NCI-H69 (cell line): ENCODE results near the gene METTL5.
A peak's percentile ranks its signal among the peaks of the same experiment; 100 is the strongest.
"Not testable (repeated sequence)": the region's sequence is repeated elsewhere in the genome, so short reads cannot be mapped to it uniquely, and the experiment has no call there.

Source experiments
- DNase-seq: peaks from one replicate; lab custom pipeline; 2025; lab: John Stamatoyannopoulos, UW

Gene METTL5

DNA sequence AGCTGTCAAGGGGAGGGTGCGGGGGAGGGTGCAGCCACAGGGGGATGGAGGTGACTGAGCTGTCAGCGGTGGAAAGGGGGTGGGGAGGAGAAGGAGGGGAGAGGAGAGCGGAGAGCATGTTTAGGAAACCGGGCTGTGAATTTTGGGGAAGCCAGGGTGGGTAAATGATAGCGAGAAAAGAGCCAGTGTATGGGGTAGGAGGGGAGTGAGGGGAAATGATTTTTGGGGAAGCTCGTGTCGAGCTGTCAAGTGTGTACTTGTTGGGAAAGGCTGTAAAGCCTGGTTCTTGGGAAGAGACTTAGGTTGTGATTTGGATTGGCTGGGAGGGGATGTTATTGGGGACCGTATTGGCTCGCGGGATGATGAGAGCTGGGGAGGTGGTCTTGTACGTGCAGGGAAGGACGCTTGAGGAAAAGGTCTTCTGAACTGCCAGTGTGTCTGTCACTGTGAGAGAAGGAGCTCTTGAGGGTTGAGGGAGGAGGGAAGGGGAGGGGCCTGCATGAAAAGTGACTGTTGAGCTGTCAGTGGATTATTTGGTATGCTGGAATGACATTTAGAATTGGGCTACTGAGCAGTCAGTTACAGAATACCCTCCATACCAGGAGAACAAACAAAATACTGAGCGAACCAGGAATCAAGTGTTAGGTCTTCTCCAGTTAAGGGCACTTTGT lies 3.6 kb upstream of the METTL5 start:
- DNase-seq = peak; percentile 45

DNA sequence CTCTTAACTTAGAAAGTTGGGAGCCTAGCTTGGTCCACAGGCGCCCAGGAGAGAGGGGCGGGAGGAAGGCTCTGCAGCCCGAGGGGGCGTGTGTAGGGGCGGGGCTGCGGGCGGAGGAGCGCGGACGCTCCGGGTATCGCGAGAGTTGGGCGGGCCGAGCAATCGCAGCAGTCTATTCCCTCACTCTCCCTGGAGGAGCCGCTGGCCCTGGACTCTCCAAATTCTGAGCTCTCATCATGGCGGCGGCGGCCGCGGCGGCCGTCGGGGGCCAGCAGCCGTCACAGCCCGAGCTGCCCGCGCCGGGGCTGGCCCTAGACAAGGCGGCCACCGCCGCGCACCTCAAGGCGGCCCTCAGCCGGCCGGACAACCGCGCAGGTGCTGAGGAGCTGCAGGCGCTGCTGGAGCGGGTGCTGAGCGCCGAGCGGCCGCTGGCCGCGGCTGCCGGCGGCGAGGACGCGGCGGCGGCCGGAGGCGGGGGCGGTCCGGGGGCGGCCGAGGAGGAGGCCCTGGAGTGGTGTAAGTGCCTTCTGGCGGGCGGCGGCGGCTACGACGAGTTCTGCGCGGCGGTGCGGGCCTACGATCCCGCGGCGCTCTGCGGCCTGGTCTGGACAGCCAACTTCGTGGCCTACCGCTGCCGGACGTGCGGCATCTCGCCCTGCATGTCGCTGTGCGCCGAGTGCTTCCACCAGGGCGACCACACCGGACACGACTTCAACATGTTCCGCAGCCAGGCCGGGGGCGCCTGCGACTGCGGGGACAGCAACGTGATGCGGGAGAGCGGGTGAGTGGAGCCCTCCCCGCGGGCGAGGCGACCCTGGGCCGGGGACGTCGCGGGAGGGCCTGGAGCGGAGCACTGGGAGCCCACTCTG lies 2.8 kb upstream of the METTL5 start, which contains the start of gene UBR3:
Gene UBR3, plus strand, starts transcription at position 183 of the 869 bp plus-strand sequence. Its CDS starts 54 bp downstream, at position 237.
- peak; percentile 90 for DNase-seq

DNA sequence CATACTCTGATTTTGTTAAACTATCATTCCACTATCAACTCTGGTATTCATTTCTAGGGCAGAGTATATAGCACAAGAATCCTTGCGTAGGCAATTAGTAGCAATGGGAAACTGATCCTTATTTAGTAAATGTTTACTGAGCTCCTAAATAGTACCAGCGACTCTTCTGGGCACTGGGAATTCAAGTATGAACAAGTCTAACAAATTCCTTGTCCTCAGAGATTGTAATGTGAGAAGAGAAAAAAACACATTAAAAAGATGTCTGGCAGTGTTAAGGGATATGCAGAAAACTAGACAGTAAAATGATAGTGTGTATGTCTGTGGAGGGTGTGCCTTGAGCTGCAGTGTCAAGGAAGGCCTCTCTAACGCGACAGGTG lies 721 bp downstream of the METTL5 start:
- DNase-seq = no peak

DNA sequence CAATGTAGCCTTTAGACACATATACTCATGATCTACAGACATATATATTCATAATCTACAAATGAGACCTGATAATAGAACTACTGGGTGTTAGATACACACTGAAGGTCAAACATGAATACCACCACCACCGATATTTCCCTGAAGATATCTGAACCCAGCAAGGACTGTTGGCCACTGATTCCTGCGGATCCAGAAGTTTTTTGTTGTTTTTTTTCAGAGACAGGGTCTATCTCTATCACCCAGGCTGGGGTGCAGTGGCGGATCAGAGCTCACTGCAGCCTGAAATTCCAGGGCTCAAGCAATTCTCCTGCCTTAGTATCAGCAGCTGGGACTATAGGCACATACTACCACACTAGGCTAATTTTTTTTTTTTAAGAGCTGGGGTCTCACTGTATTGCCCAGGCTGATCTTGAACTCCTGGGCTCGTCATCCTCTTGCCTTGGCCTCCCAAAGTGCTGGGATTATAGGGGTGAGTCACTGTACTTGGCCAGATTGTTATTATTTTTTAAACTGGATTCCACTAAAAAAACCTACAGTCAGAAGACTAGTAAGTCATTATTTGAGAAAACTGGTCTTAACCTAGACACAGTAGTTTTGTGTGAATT lies 1.8 kb downstream of the METTL5 start:
- DNase-seq = no peak

DNA sequence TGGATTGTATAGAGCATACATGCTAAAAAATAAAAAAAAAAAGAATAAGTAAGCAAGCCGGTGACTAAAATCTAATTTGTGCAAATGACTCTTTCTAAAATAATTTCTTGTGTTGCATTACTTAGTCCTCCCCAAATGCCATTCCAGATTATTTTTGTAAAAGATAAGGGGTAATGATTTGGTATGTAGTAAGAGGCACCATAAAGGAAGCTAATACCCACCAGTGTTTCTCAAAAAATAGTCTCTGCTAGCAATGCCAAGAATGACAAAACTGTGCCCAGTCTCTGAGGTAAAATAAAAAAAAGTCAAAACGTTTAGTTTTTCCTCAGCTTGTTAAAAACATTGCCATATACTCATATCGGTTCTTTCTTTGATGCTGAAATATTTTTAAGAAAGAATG lies 2.7 kb downstream of the METTL5 start:
- no peak for DNase-seq

DNA sequence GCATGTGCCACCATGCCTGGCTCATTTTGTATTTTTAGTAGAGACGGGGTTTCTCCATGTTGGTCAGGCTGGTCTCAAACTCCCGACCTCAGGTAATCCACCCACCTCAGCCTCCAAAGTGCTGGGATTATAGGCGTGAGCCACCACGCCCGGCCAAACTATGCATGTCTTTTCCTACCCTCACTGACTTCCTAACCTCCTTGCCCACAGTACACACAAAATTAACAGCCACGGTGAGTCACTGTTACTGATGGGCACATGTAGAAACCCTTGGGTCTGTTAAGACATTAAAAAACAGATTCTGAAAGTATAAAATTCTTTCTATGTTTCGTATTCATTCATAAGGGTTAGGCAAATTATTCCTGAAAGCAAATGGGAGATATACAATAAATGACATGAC lies 4.6 kb downstream of the METTL5 start:
- DNase-seq = not testable (repeated sequence)

DNA sequence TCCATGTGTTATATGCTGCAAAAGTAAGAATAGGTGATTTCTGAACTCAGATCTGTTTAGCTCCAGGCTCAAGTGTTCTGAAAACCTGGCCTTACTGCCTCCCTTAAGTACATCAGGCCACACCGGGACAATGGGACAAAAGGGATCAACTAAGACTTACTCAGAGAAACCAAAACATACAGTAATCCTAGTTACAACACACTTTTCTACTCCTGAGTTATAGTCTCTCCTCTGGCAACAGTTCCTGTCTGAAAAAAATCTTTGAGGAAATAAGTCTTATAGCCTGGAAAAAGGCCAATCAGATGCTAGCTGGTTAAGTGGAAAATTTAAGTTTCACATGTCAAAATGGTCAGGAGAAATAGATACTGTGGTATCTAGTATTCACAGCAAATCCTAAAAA lies 5.6 kb downstream of the METTL5 start:
- peak; percentile 63 for DNase-seq

DNA sequence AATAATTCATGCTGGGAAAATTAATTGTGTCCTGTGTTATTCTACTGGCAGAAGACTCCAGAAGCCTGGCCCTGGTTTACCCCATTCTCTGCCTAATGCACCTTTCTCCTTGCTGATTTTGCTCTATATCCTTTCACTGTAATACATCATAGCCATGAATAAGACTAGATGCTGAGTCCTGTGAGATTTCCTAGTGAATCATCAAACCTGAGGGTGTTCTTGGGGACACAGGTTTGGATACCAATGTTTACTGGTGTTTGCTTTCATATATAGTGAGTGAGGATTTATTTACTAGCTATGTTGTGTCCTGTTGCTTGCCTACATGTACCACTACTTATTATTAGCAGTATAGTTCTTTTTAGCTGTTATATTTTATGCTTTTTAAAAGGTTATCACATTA lies 6.5 kb downstream of the METTL5 start:
- peak; percentile 20 for DNase-seq

DNA sequence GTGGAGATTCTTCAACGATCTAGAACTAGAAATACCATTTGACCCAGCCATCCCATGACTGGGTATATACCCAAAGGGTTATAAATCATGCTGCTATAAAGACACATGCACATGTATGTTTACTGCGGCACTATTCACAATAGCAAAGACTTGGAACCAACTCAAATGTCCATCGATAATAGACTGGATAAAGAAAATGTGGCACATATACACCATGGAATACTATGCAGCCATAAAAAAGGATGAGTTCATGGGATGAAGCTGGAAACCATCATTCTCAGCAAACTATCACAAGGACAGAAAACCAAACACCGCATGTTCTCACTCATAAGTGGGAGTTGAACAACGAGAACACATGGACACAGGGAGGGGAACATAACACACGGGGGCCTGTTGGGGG lies 7.3 kb downstream of the METTL5 start:
- DNase-seq = not testable (repeated sequence)

DNA sequence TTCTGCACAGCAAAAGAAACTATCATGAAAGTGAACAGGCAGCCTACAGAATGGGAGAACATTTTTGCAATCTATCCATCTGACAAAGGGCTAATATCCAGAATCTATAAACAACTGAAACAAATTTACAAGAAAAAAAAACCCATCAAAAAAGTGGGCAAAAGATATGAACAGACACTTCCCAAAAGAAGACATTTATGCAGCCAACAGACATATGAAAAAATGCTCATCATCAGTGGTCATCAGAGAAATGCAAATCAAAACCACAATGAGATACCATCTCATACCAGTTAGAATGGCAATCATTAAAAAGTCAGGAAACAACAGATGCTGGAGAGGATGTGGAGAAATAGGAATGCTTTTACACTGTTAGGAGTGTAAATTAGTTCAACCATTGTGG lies 7.7 kb downstream of the METTL5 start:
- DNase-seq = not testable (repeated sequence)

DNA sequence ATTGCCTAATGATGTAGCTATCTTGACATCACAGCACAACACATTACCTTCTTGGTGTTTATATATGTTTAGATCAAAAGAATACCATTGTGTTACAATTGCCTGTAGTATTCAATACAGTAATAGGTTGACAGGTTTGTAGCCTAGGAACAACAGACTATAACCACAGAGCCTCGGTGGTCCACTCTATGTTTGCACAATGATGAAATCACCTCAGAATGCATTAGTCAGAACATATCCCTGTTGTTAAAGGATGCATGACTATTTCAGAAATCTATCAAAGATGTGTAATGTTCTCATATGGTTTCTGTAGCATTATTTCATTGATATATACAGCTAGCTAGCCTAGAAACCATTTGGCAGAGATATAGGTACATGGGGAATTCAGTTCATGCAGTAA lies 8.9 kb downstream of the METTL5 start:
- no peak for DNase-seq

DNA sequence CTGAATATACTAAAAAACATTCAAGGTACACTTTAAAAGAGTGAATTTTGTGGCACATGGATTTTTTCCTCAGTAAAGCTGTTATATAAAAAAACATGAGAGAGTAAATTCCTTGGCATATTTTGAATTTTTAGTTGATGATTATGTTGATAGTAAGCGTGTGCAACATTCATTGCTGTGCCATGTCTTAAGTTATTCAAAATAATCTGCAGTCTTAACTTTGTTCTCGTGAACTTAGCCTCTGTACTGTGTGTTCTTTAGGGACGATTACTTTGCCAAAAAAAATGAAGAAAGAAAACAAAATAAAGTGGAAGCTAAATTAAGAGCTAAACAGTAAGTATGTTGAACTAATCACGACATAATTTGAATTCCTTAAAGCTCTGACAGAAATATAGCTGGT lies 16.5 kb downstream of the METTL5 start:
- DNase-seq = no peak

DNA sequence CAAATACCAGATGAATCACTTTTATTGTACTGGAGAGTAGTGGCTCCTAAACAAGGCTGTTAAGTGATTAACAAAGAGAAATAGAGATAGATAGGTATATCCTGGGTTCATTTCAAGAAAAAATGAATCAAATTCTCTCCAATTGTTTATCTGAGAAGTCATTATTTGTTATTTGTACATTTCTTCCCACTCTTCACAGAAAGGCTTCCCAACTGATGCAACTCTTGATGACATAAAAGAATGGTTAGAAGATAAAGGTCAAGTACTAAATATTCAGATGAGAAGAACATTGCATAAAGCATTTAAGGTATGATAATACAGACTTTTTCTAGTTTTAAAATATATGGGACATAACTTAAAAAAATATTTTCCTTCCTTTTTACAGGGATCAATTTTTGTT lies 18.1 kb downstream of the METTL5 start:
- no peak for DNase-seq

DNA sequence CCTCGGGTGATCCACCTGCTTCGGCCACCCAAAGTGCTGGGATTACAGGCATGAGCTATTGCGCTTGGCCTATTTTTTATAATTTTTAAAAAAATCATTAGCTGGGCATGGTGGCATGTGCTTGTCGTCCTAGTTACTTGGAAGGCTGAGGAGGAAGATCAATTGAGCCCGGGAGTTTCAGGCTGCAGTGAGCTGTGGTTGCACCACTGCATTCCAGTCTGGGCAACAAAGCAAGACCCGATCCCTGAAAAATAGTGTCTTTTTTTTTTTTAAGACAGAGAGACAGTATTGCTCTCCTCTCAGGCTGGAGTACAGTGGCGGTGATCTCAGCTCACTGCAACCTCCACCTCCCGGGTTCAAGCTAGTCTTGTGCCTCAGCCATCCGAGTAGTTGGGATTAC lies 21.2 kb downstream of the METTL5 start:
- no peak for DNase-seq

DNA sequence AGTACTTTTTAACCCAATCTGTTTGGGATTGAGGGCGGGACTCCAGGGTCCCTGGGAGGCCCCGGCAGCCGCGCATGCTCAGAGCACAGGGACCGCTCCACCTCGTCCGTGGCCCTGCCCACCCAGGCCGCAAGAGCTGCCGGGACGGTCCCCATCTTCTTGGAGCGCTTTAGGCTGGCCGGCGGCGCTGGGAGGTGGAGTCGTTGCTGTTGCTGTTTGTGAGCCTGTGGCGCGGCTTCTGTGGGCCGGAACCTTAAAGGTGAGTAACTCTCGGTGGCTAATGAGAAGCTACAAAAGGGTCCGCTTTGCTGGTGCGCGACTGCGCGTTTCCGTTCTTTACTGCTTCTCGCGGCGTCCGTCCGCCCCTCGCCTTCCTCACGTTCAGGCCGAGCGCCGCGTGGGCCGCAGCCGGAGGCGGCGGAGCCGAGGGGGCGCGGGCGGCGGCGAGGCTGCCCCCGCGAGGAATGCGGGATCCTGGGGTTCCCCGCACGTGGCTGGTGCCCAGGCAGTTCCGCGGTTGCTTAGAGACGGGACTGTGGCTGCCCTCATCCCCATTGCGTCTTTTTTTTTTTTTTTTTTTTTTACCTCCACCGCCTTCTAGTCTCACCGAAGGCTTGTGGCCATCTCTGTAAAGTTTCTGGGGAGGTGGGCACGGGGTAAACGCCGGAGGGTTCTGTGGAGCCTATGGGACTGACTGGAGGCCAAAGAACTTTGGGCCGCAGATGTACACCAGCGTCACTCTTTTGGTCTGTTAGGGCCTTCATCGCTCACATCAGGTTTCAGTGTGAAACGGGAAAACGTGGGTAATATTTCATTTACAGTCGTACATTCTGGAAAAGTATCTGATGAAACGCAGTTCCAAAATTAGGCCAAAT lies 25.8 kb downstream of the METTL5 start, which contains the start of gene SSB:
Gene SSB, plus strand, starts transcription at position 154 of the 875 bp plus-strand sequence. CDS start 2,090 bp downstream, outside the sequence.
- DNase-seq = peak; percentile 92

DNA sequence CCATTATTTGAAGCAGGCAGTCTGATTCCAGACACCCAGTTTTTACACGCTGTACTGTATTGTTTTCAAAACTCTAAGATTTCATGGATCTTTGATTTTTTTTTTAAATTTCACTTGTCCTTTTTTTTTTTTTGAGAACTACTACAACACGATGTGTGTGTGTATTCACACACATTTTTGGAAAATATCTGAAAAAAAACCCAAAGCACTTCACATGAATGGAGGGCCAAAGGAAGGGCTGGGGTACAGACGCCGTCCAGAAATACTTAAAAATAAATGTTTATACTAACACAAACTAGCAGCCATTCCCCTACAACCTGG lies 26.3 kb downstream of the METTL5 start:
- DNase-seq = no peak

DNA sequence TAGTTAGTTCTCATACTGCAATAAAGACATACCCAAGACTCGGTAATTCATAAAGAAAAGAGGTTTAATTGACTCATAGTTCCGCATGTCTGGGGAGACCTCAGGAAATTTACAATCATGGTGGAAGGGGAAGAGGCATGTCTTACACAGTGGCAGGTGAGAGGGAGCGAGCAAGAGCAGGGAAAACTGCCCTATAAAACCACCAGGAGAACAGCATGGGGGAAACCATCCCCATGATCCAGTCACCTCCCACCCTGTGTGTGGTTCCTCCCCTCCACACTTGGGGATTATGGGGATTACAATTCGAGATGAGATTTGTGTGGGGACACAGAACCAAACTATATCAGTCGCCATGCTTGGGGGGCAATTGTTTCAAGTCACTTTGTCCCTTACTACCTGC lies 27.1 kb downstream of the METTL5 start:
- no peak for DNase-seq

DNA sequence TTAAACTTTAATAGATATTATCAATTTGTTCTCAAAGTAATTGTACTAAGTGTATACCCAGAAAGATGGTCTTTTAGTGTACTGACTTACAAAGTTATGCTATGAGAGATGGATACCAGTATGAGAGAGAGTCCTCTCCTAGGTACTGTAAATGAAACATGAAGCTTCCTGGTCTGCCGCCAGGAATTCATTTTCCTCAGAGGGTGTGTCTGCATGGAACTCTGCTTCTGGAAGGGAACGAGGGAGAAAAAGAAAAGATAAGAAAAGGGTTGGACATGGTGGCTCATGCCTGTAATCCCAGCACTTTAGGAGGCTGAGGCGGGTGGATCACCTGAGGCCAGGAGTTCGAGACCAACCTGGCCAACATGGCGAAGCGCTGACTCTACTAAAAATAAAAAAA lies 28.3 kb downstream of the METTL5 start:
- peak; percentile 6 for DNase-seq

DNA sequence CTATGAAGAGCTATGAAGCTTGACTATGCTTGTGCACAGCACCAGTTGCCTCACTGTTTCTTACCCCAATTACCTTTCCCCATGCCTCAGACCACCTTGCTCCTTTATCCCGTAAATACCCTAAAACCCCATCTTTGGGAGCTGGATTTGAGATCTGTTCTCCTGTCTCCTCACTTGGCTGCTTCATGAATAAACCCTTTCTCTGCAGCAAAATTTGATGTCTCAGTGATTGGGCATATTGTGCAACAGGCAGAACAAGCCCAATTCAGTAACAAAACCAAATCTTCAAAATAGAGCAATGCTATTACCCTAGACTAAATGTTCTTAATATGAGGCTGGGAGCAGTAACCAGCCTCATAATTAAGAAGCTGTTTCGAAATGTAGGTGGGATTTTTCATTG lies 29.5 kb downstream of the METTL5 start:
- DNase-seq = no peak

DNA sequence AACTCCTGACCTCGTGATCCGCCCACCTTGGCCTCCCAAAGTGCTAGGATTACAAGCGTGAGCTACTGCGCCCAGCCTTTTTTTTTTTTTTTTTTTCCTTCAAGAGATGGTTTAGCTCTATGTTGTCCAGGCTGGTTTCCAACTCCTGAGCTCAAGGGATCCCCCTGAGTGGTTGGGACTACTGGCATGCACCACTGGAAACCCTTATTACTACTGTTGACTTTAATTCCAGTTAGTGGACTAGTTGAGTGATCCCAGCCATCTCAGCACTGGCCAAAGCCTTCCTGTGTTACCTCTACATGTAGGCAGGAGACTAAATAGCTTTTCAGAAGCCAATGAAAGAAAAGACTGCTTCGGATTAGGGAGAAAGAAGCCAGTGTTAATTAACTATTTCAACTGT lies 34.1 kb downstream of the METTL5 start:
- DNase-seq = no peak

DNA sequence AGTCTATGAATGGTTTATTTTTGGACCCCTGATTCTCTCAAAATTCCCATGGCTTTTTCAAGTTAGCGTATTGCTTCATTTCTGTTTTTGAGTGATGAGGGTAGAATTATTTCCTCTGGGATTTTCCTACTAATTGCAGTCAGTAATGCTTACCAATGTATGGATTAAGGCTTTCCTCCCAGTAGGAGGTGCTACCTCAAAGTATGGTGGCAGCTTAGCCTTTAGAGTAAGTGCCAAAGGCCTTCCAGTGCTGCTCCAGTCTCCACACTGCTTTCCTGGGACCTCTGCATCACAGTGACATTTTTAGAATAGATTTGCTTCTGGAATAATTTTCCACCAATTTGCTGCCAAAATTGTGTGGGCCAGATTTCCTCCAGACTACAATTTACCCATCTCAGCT lies 42.2 kb downstream of the METTL5 start:
- DNase-seq = no peak
